Lung microvascular endothelial cell (primary cell): Measurements from ENCODE around the gene UXS1. TPM values are rescaled to one million over a fixed set of nuclear protein-coding genes. Genes with fewer than 3 reads are reported as not detected.

Experiments
- DNase-seq, 2 donors: peaks; one replicate each; pipeline versions ENCODE4 v3.0.0 to v3.0.0-alpha.2; 2010; ENCODE audit warnings: low read depth in 2 of 2
- total RNA-seq: library from RNA; depleted of rRNA; stranded (reverse); fragments of >200 nt; gene quantifications from 2 replicates; pipeline ENCODE4 v1.2.1, GENCODE V29; 2014

Gene UXS1
- total RNA-seq, 1 donor from 2014 or later: 28.0 TPM

- no peak for DNase-seq
Observed at GRCh38 chr2:106090916-106091618, 103.0 kb downstream of the UXS1 start.

GRCh38 chr2:106089611-106090010 is 104.5 kb downstream of the UXS1 start:
- DNase-seq: no peak

DNA sequence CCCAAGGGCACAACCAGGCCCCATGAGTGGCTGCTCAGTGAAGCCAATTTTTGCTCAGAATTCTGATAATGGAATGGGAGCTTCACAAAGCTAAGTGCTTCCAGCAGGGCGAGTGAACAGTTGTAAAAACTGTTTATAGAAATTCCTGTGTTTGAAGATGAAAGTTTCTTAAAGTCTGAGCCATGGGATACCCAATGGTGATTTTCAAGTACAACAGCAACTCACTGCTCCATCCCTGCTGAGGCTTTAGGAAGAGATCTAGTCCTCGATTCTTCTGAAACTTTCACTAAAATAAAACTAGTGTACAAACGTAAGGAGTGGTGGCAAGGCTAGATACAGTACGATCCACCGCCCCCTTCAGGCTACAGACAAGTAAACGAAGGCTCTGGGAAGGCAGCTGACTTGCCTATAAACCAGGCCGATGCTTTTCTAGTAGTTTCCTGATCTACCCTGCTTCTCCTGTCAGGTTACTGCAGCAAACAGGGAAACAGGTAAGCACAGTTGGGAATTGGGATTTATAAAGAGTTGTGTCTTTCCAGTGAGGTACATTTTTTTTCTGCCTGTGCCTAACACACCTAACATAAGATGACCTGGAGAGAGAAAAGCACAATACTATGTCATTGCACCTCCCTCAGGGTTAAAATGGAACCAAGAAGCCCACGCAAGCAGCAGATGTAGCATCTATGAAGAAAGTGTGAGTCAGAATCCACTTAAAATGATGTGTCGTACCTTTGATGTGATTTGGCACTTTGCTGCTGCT is 108.7 kb downstream of the UXS1 start:
- DNase-seq: peak; percentile 47 to 73

GRCh38 chr2:106080959-106081358 is 113.1 kb downstream of the UXS1 start:
- no peak for DNase-seq

DNA sequence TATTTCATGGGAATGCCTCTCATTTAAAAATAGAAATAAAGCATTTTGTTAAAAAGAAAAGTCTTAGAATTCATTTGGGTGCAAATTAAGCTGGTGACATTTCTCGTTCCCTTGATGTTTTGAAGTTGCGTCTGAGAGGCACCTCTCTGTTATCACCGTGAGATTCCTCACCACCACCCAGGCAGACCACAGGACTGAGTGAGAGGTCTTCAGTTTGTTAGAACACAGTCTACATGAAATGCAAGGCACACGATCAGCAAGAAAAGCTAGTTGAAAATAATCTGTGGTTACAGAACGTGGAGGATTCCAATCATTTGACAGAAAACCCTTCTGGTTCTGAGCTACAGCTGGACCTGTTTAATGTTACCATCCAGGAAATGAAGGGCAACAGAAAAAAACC is 116.0 kb downstream of the UXS1 start:
- DNase-seq: no peak

DNA sequence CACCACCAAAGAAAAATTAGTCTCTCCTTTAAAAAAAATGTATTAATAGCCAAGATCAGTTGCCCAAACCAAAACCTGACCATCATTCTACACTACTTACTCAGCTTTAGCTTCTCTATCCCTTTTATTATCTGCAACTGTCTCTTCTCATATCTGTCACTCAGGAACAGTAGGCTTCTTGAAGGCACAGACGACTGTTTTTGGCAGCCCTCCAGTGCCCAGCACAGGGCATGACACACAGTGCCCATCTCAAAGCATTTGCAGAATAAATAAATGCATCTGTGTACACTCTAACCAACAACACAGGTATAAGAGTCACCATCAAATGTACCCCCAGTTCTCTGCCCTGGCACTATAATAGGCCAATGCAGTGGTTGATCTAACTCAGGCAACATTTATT is 117.2 kb downstream of the UXS1 start:
- no peak for DNase-seq

- no peak for DNase-seq
Observed at GRCh38 chr2:106075048-106075447, 119.1 kb downstream of the UXS1 start.

- DNase-seq: no peak
Observed at GRCh38 chr2:106073678-106074406, 120.3 kb downstream of the UXS1 start.

DNA sequence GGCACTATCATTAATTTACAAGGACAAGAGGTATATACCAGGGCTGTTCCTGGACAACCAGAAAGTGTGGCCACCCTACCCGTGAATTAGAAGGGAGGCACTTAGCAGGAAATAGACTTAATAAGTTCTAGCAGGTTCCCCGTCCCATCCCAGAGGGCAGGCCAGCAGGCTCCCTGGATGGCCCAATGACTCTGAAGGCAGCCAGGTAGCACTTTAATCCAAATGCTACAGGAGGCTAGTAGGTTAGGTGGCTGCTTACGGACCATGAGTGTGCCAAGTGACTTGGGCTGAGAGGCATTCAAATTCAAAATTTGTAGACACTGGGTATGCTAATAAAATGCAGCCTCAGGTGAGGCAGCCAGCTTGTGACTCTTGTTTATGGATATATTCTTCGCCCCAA is 123.9 kb downstream of the UXS1 start:
- DNase-seq: no peak

DNA sequence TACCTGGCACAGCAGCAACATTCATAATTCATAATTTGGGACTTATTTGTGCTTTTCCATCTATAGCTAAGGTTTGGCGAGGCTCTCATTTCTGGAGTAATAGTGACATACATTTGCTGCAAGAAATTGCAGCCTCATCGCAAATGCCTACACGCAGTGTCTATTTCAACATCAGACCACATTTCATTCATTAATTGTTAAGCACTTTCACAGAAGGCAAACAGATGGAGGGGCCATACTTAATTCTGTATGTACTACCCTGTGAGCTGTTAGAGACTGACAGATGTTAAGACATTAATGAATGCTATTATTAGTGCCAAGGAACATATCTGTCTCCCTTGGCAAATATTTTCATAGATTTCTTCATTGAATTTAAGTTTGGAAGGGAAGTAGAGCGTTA is 125.7 kb downstream of the UXS1 start:
- DNase-seq: no peak

- no peak for DNase-seq
Observed at GRCh38 chr2:106065983-106066820, 127.9 kb downstream of the UXS1 start.

GRCh38 chr2:106065268-106065982 is 128.7 kb downstream of the UXS1 start:
- no peak for DNase-seq

DNA sequence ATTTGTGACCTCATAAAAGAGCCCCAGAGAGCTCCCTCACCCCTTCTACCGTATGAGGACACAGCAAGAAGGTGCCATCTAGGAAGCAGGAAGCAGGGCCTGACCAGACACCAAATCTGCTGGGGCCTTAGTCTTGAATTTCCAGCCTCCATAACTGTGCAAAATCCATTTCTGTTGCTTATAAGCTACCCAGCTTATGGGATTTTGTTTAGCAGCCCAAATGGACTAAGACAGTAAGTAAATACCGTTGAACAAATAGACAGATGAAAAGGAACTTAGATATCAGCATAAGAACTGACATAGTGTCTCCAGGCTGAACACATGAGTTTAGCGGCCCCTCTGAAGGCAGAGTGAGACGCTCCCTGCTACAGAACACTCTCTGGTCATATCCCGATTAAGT is 130.9 kb downstream of the UXS1 start:
- no peak for DNase-seq

DNA sequence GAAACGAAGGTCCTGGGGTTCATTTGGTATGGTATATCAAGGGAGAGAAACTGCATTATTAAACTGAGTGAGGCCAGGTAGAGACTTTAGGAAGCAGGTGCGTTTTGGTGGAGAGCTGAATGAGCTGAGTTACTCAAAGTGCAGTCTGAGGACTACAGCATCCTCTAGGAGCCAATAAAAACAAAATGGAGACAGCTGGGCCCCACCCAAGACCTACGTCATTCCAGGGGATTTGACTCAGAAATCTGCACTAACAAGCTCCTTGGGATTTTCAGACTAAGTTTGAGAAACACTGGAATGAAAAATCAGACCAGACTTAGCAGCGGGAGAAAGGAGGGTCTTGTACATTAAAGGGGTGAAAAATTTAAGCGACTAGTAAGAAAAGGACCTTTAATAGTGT is 131.5 kb downstream of the UXS1 start:
- no peak for DNase-seq

DNA sequence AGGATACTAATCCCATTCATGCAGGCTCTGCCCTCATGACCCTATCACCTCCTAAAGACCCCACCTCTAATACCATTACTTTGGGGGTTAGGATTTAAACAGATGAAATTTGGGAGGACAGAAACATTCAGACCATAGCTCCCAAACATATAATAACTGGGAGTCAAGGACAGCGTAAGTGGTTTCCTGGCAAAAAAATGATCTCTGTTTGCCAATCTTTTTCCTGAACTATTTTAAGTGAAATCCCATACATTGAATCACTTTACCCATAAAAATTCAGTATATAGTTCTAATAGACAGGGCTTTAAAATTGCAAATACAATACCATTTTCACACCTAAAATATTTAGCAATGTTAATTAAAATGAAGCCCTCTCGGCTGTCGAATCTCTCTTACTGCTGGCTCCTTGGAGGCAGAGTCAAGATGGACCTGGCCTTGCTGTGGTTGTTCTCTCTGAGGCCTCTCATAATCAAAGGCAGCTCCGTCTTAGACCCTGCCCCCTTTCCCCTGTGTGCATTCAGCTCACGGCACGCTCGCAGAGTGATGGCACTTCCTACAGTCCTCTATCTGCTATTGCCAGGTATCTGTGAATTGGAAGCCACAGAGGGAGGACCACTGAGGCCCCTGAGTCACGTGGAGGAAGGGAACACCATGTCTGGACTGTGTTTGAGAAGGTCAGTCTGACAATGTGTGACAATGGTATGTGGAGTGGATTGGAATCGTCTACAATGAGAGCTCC is 132.3 kb downstream of the UXS1 start:
- no peak for DNase-seq

DNA sequence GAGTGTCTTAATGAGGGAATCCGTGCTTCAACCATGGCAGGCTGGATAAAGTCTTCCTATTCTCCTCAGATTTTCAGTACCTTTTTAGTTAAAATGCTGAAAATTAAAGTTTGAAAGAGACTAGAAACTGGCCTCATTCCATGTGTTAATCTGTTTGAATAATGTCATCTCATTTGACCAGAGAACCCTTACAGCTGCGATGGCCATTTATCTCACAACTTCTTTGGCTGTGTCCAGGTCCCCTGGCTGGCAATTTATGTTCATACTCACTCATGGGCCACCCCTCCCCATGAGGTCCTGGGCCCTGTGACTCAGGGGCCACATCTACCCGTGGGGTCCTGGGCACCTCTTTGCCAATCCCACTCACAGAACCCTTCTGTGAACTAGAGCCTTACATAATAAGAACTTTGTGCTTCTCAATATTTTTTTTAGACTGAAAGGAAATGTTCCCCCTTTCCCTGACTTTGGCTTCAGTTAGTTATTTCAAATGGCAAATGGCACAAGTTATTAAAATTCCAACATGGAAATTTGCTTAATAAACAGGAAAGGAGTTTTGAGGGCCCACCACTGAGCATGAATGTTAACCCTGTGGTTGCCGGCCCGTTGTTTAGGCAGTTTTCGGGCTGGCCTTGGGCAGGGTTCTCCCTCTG is 134.6 kb downstream of the UXS1 start:
- DNase-seq: no peak

- no peak for DNase-seq
Observed at GRCh38 chr2:106058469-106059137, 135.5 kb downstream of the UXS1 start.

DNA sequence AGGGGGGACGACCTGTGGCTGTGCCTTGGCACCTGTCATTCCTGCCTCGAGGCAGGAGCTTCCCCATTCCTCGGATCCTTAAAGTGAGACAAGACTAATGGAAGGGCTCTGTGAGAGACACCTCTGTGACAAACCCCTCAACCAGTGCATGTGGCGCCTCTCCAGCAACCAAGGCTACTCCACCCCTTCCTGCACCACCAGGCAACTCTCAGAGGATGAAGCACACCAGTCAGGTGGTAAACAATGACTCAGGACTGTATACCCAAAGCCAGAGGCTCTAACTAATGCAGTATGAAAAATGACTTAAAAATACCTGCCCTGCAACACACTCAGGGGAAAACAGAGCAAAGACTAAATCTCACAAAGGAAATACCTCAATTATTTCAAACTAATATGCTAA is 136.9 kb downstream of the UXS1 start:
- DNase-seq: no peak
